Measurements from ENCODE around the gene MIXL1.

DNA sequence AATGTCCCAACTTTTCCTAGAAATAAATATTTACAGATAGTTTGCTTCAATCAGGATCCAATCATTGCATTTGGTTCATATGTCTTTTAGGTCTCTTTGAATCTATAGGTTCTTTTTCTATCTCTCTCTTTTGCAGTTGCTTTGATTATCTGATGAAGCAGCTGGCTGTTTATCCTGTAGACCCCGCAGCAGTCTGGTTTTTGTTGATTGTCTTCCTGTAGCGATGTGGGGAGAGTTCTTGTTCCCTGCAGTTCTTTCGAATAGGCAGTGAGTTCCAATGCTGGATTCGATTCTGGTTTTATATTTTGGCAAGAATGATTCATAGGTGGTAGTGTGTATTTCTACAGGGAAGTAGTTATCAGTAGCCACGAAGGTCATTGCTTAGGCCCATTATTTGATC lies 7.4 kb upstream of the MIXL1 start:
- no peak for TF ChIP-seq NFIC (IDR thresholded peaks at IDR 0.05)
- no peak for TF ChIP-seq YY1 (IDR thresholded peaks at IDR 0.05; ENCODE audit: low read depth)
- TF ChIP-seq EP300 (IDR thresholded peaks at IDR 0.05; ENCODE audit: borderline replicate concordance) = no peak
- TF ChIP-seq RAD21 (IDR thresholded peaks at IDR 0.05; ENCODE audit: low read depth) = no peak
